GM23338 (cell line): Measurements from ENCODE around the gene OSGIN1. TPM values are rescaled to one million over a fixed set of nuclear protein-coding genes. Genes with fewer than 3 reads are reported as not detected.

ENCODE experiments used
- ATAC-seq: fragments of 200-7000 bp; cut with Tn5 transposase; 3 replicates; pipeline ENCODE4 v1.9.1; 2020
- DNase-seq: peaks from one replicate; pipeline ENCODE4 v3.0.0-alpha.2; 2015; ENCODE audit warnings: low spot score
- H2AFZ ChIP-seq: fragments of 200-600 bp; sonication (generic); 2 replicates; pipeline ENCODE4 v1.8.0; 2016; ENCODE audit warnings: antibody characterized with exemption, mild to moderate bottlenecking, moderate library complexity
- H3F3A ChIP-seq: fragments of 200-600 bp; sonication (generic); replicated peaks from 2 replicates; pipeline ENCODE4 v1.8.0; 2017; ENCODE audit warnings: antibody characterized with exemption, mixed run types, low read depth
- H3K27ac ChIP-seq: fragments of 200-600 bp; sonication (generic); 2 replicates; pipeline ENCODE4 v1.6.1; 2016; ENCODE audit warnings: low read depth
- H3K27me3 ChIP-seq: fragments of 200-600 bp; sonication (generic); 2 replicates; pipeline ENCODE4 v1.8.0; 2016; ENCODE audit warnings: mild to moderate bottlenecking, mixed run types, moderate library complexity; ENCODE audit not compliant: insufficient read depth
- H3K36me3 ChIP-seq: fragments of 200-600 bp; sonication (generic); 2 replicates; pipeline ENCODE4 v1.8.0; 2016; ENCODE audit warnings: mild to moderate bottlenecking; ENCODE audit not compliant: insufficient read depth
- H3K4me1 ChIP-seq: fragments of 200-600 bp; sonication (generic); 2 replicates; pipeline ENCODE4 v1.8.0; 2016; ENCODE audit warnings: mild to moderate bottlenecking, moderate library complexity; ENCODE audit not compliant: insufficient read depth
- H3K4me2 ChIP-seq: fragments of 200-600 bp; sonication (generic); 2 replicates; pipeline ENCODE4 v1.7.1; 2017; ENCODE audit warnings: mixed run types
- H3K4me3 ChIP-seq: fragments of 200-600 bp; sonication (generic); 2 replicates; pipeline ENCODE4 v1.6.1; 2016; ENCODE audit warnings: mixed run types
- H3K79me2 ChIP-seq: fragments of 200-600 bp; sonication (generic); replicated peaks from 2 replicates; pipeline ENCODE4 v1.8.0; 2017; ENCODE audit warnings: mild to moderate bottlenecking; ENCODE audit not compliant: insufficient read depth
- H3K9me2 ChIP-seq: fragments of 200-600 bp; sonication (generic); 2 replicates; pipeline ENCODE4 v1.8.0; 2017; ENCODE audit not compliant: insufficient read depth
- H4K20me1 ChIP-seq: fragments of 200-600 bp; sonication (generic); replicated peaks from 2 replicates; pipeline ENCODE4 v1.8.0; 2017; ENCODE audit warnings: mild to moderate bottlenecking; ENCODE audit not compliant: insufficient read depth
- H3K27ac Mint-ChIP-seq: 2 replicates; pipeline ENCODE4 v1.8.0; 2020; ENCODE audit warnings: inconsistent platforms, mild to moderate bottlenecking, moderate library complexity, mixed read lengths
- H3K27me3 Mint-ChIP-seq: 3 replicates; pipeline ENCODE4 v1.8.0; 2022; ENCODE audit warnings: low read depth, mild to moderate bottlenecking, moderate library complexity, mixed read lengths, inconsistent platforms; ENCODE audit not compliant: insufficient read depth, poor library complexity
- H3K36me3 Mint-ChIP-seq: 3 replicates; pipeline ENCODE4 v1.8.0; 2021; ENCODE audit warnings: low read depth, mild to moderate bottlenecking, inconsistent platforms, moderate library complexity, mixed read lengths
- H3K4me1 Mint-ChIP-seq: 3 replicates; pipeline ENCODE4 v1.8.0; 2020; ENCODE audit warnings: mild to moderate bottlenecking, inconsistent platforms, mixed read lengths
- H3K4me3 Mint-ChIP-seq: 3 replicates; pipeline ENCODE4 v1.8.0; 2021; ENCODE audit warnings: moderate library complexity, mild to moderate bottlenecking, inconsistent platforms, mixed read lengths
- H3K9me3 Mint-ChIP-seq: 3 replicates; pipeline ENCODE4 v1.8.0; 2020; ENCODE audit warnings: moderate library complexity, mild to moderate bottlenecking, inconsistent platforms, mixed read lengths
- CREB1 ChIP-seq: fragments of 250-450 bp; sonication (Bioruptor Pico); IDR thresholded peaks from 2 replicates; pipeline ENCODE4 v1.5.0; 2020; ENCODE audit warnings: low read depth, mild to moderate bottlenecking, moderate library complexity
- ETS1 ChIP-seq: IDR thresholded peaks from 2 replicates; pipeline ENCODE4 v1.6.1; 2016; ENCODE audit warnings: antibody characterized with exemption
- EZH2 ChIP-seq: fragments of 200-600 bp; sonication (generic); IDR thresholded peaks from one replicate; pipeline ENCODE4 v1.8.0; 2017; ENCODE audit warnings: antibody characterized with exemption, mild to moderate bottlenecking, low read depth; ENCODE audit not compliant: unreplicated experiment
- EZH2phosphoT487 ChIP-seq: fragments of 200-600 bp; sonication (generic); IDR thresholded peaks from one replicate; pipeline ENCODE4 v1.8.1; 2018; ENCODE audit warnings: antibody characterized with exemption; ENCODE audit not compliant: unreplicated experiment
- JUNB ChIP-seq: IDR thresholded peaks from one replicate; pipeline ENCODE4 v1.6.1; 2016; ENCODE audit warnings: antibody characterized with exemption; ENCODE audit not compliant: unreplicated experiment
- NANOG ChIP-seq: IDR thresholded peaks from 2 replicates; pipeline ENCODE4 v1.6.1; 2016; ENCODE audit warnings: antibody characterized with exemption, borderline replicate concordance
- POLR2AphosphoS5 ChIP-seq: IDR thresholded peaks from 2 replicates; pipeline ENCODE4 v1.6.1; 2016; ENCODE audit warnings: antibody characterized with exemption, low read depth
- REST ChIP-seq: IDR thresholded peaks from one replicate; pipeline ENCODE4 v1.6.1; 2018; ENCODE audit warnings: antibody characterized with exemption; ENCODE audit not compliant: unreplicated experiment
- STAT1 ChIP-seq: IDR thresholded peaks from one replicate; pipeline ENCODE4 v1.6.1; 2016; ENCODE audit warnings: antibody characterized with exemption; ENCODE audit not compliant: unreplicated experiment
- ZNF114 ChIP-seq: fragments of 250-450 bp; sonication (Bioruptor Pico); IDR thresholded peaks from 2 replicates; pipeline ENCODE4 v1.5.0; 2020; ENCODE audit warnings: mild to moderate bottlenecking, moderate library complexity
- ZNF331 ChIP-seq: fragments of 250-450 bp; sonication (Bioruptor Pico); IDR thresholded peaks from 2 replicates; pipeline ENCODE4 v1.5.0; 2020; ENCODE audit warnings: low read depth, mild to moderate bottlenecking, moderate library complexity
- ZNF462 ChIP-seq: fragments of 250-450 bp; sonication (Bioruptor Pico); IDR thresholded peaks from 2 replicates; pipeline ENCODE4 v1.5.0; 2020; ENCODE audit warnings: mild to moderate bottlenecking, moderate library complexity
- polyA plus RNA-seq: library from polyadenylated mRNA; unstranded; fragments of >200 nt; fragmentation: Nextera tagmentation; extraction: Ambion mirVana; gene quantifications from 2 replicates; pipeline ENCODE4 v1.2.1, GENCODE V29; 2016
- total RNA-seq: library from RNA; depleted of rRNA; stranded (reverse); fragments of >200 nt; shearing (Covaris generic); gene quantifications from 2 replicates; pipeline ENCODE4 v1.2.3, GENCODE V29; 2014

Gene OSGIN1
- total and polyA plus RNA-seq, 2 experiments from 2014 or later, result 0.32 to 1.6 TPM

GRCh38 chr16:83940630-83941378 lies 12.2 kb upstream of the OSGIN1 start:
- H3K27ac Mint-ChIP-seq, result no peak overlapping the region

More at GRCh38 chr16:83940630-83941378, 12.2 kb upstream of the OSGIN1 start:
- Histone ChIP-seq H3K9me2 (no peaks in the 10 kb centered on the region), H2AFZ (no peak overlapping the region), H3F3A (no peaks in the 10 kb centered on the region), H3K4me3 (no peak overlapping the region), H3K36me3 (no peaks in the 10 kb centered on the region), H3K4me1 (no peaks in the 10 kb centered on the region), H3K79me2 (no peaks in the 10 kb centered on the region), H4K20me1 (no peaks in the 10 kb centered on the region; the same call in 1 of the 2 replicates), H3K27ac (no peak overlapping the region), H3K4me2 (no peak overlapping the region), H3K27me3 (no peaks in the 10 kb centered on the region)
- H3K27me3 Mint-ChIP-seq, result peaks cover 23% of the 10 kb centered on the region
- H3K4me1 Mint-ChIP-seq, result peaks cover 12% of the 10 kb centered on the region
- ATAC-seq (peak; percentile 58), DNase-seq (peak; percentile 57)
- H3K9me3 Mint-ChIP-seq, result no peaks in the 10 kb centered on the region
- H3K4me3 Mint-ChIP-seq, result no peak overlapping the region
- H3K36me3 Mint-ChIP-seq, result no peaks in the 10 kb centered on the region; the same call in 2 of the 3 replicates
- no peak for TF ChIP-seq POLR2AphosphoS5
- TF ChIP-seq REST, result no peak
- TF ChIP-seq NANOG, result no peak
- TF ChIP-seq EZH2phosphoT487, result no peak
- TF ChIP-seq JUNB, result no peak
- no peak for TF ChIP-seq STAT1
- TF ChIP-seq ZNF114 (CRISPR knock-in tag), result no peak
- no peak for TF ChIP-seq ZNF331 (CRISPR knock-in tag)
- TF ChIP-seq CREB1 (CRISPR knock-in tag), result no peak
- no peak for TF ChIP-seq EZH2
- TF ChIP-seq ETS1, result no peak
- no peak for TF ChIP-seq ZNF462 (CRISPR knock-in tag)
